Stimulated activated naive CD8-positive, alpha-beta T cell treated with anti-CD3 and anti-CD28 coated beads, Interleukin-15, Interleukin-2, amounts not matched to agents 100 U/mL and 50 U/mL, for 24 hours (primary cell): ENCODE measurements around the gene ZPBP.

ENCODE experiments used
- ATAC-seq: fragments of 150-1000 bp; cut with Tn5 transposase; one replicate; pipeline ENCODE4 v1.10.0; 2021
- DNase-seq: peaks from one replicate; pipeline ENCODE4 v3.0.0; 2021

ZPBP gene

GRCh38 chr7:50092579-50093491 lies at the start of gene ZPBP:
ZPBP (minus strand) TSS chr7:50093246; CDS start chr7:50093194, 52 bp downstream.
- ATAC-seq = peak; percentile 82
- DNase-seq = peak; percentile 75

- DNase-seq = no peak
- ATAC-seq = peak; percentile 51
These were observed 49.5 kb upstream of the ZPBP start for GRCh38 chr7:50142425-50143017.

GRCh38 chr7:50141854-50142253 lies 48.8 kb upstream of the ZPBP start:
- no peak for ATAC-seq

GRCh38 chr7:50141131-50141530 lies 48.1 kb upstream of the ZPBP start:
- no peak for ATAC-seq
- DNase-seq = no peak

More at GRCh38 chr7:50141854-50142253, 48.8 kb upstream of the ZPBP start:
- no peak for DNase-seq

- DNase-seq (no peak), ATAC-seq (no peak)
These were observed 47.6 kb upstream of the ZPBP start for GRCh38 chr7:50140688-50141087.

- ATAC-seq (no peak), DNase-seq (no peak)
These were observed 45.1 kb upstream of the ZPBP start for GRCh38 chr7:50138101-50138500.

GRCh38 chr7:50125766-50126165 lies 32.7 kb upstream of the ZPBP start:
- DNase-seq = no peak
- ATAC-seq = no peak

- DNase-seq = no peak
- ATAC-seq = no peak
These were observed 28.2 kb upstream of the ZPBP start for GRCh38 chr7:50121286-50121685.

- DNase-seq (peak; percentile 42), ATAC-seq (peak; percentile 63)
These were observed 27.0 kb upstream of the ZPBP start for GRCh38 chr7:50119815-50120637.

- DNase-seq (no peak), ATAC-seq (no peak)
These were observed 19.2 kb upstream of the ZPBP start for GRCh38 chr7:50112250-50112649.

GRCh38 chr7:50101873-50102272 lies 8.8 kb upstream of the ZPBP start:
- DNase-seq (no peak), ATAC-seq (no peak)

GRCh38 chr7:50095634-50096033 lies 2.6 kb upstream of the ZPBP start:
- DNase-seq (no peak), ATAC-seq (no peak)

- ATAC-seq = peak; percentile 49
These were observed 4.5 kb downstream of the ZPBP start for GRCh38 chr7:50088463-50089129.

GRCh38 chr7:50085344-50085743 lies 7.7 kb downstream of the ZPBP start:
- ATAC-seq = no peak
- DNase-seq = no peak

More at GRCh38 chr7:50088463-50089129, 4.5 kb downstream of the ZPBP start:
- no peak for DNase-seq

GRCh38 chr7:50073093-50073492 lies 20.0 kb downstream of the ZPBP start:
- no peak for DNase-seq
- ATAC-seq = no peak

GRCh38 chr7:50069613-50070012 lies 23.4 kb downstream of the ZPBP start:
- DNase-seq = peak; percentile 46
- ATAC-seq = peak; percentile 85

GRCh38 chr7:50068850-50069551 lies 24.0 kb downstream of the ZPBP start:
- no peak for DNase-seq
- ATAC-seq = peak; percentile 55

- ATAC-seq (no peak), DNase-seq (no peak)
These were observed 25.0 kb downstream of the ZPBP start for GRCh38 chr7:50068026-50068425.

GRCh38 chr7:50062951-50063350 lies 30.1 kb downstream of the ZPBP start:
- ATAC-seq (no peak), DNase-seq (no peak)

GRCh38 chr7:50056131-50056530 lies 36.9 kb downstream of the ZPBP start:
- DNase-seq = no peak
- no peak for ATAC-seq

GRCh38 chr7:50047716-50048115 lies 45.3 kb downstream of the ZPBP start:
- DNase-seq (no peak), ATAC-seq (no peak)
